Right atrium auricular region (tissue), 2 donors: ENCODE results near the gene WNK1. TPM values are rescaled to one million over a fixed set of nuclear protein-coding genes. Genes with fewer than 3 reads are reported as not detected.

ENCODE experiments used
- DNase-seq: peaks from one replicate; pipeline ENCODE4 v3.0.0-alpha.2; 2019; ENCODE audit warnings: low spot score
- H3K27ac ChIP-seq, 2 donors: fragments of 200-600 bp; sonication (generic); 1 replicate in 1 of 2; 2 replicates in 1 of 2; pipeline ENCODE4 v1.5.1; 2016 to 2019
- H3K27me3 ChIP-seq, 2 donors: fragments of 200-600 bp; sonication (generic); one replicate each; pipeline versions ENCODE4 v1.5.1 to v1.6.0; 2017 to 2019
- H3K36me3 ChIP-seq: fragments of 200-600 bp; sonication (generic); one replicate; pipeline ENCODE4 v1.5.1; 2016
- H3K4me1 ChIP-seq, 2 donors: fragments of 200-600 bp; sonication (generic); one replicate each; pipeline versions ENCODE4 v1.5.1 to v1.6.0; 2017 to 2019
- H3K4me3 ChIP-seq, 2 donors: fragments of 200-600 bp; sonication (generic); 1 replicate in 1 of 2; 2 replicates in 1 of 2; pipeline ENCODE4 v1.5.1; 2017 to 2019; ENCODE audit warnings: mild to moderate bottlenecking in 1 of 2, moderate library complexity in 1 of 2
- H3K9me3 ChIP-seq, 2 donors: fragments of 200-600 bp; sonication (generic); one replicate each; pipeline ENCODE4 v1.5.1; 2019
- total RNA-seq, 2 donors: library from RNA; depleted of rRNA; stranded (reverse); fragments of >200 nt; gene quantifications; one replicate each; pipeline ENCODE4 v1.1.0, GENCODE V29; 2016
- TF ChIP-seq, protein P1 (sequence below), 2 donors: fragments of 200-600 bp; sonication (generic); IDR thresholded peaks; one replicate each; pipeline ENCODE4 v1.5.1; 2019; ENCODE audit warnings: antibody characterized with exemption in 2 of 2

Gene WNK1
- total RNA-seq, 2 donors from 2014 or later, result 195 to 215 TPM

DNA sequence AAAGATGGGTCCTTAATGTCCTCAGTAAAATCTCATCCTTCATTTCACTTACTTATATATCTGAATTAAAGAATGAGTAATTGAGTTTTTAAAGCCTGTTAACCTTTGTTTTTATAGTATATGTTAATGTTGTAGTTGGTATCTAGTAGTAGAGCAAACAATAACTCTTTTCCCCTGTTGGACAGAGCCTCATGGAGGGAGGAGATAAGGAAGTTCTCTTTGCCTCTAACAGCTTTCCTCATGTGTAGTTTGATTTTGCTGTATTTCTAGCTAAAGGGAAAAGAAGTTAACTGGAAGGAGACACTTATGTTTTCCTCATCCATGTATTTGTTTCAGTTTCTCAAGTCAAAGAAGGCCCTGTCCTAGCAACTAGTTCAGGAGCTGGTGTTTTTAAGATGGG lies 141.8 kb downstream of the WNK1 start:
- DNase-seq, result no peak
- H3K4me1 ChIP-seq, result no peaks in the 10 kb centered on the region
- no peaks in the 10 kb centered on the region for H3K9me3 ChIP-seq
- H3K36me3 ChIP-seq, result peaks cover 90% of the 10 kb centered on the region
- no peak overlapping the region for H3K27ac ChIP-seq
- H3K4me3 ChIP-seq, result no peak overlapping the region
- TF ChIP-seq, protein P1, sequence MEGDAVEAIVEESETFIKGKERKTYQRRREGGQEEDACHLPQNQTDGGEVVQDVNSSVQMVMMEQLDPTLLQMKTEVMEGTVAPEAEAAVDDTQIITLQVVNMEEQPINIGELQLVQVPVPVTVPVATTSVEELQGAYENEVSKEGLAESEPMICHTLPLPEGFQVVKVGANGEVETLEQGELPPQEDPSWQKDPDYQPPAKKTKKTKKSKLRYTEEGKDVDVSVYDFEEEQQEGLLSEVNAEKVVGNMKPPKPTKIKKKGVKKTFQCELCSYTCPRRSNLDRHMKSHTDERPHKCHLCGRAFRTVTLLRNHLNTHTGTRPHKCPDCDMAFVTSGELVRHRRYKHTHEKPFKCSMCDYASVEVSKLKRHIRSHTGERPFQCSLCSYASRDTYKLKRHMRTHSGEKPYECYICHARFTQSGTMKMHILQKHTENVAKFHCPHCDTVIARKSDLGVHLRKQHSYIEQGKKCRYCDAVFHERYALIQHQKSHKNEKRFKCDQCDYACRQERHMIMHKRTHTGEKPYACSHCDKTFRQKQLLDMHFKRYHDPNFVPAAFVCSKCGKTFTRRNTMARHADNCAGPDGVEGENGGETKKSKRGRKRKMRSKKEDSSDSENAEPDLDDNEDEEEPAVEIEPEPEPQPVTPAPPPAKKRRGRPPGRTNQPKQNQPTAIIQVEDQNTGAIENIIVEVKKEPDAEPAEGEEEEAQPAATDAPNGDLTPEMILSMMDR (IDR thresholded peaks at IDR 0.05), result no peak
- no peaks in the 10 kb centered on the region for H3K27me3 ChIP-seq

DNA sequence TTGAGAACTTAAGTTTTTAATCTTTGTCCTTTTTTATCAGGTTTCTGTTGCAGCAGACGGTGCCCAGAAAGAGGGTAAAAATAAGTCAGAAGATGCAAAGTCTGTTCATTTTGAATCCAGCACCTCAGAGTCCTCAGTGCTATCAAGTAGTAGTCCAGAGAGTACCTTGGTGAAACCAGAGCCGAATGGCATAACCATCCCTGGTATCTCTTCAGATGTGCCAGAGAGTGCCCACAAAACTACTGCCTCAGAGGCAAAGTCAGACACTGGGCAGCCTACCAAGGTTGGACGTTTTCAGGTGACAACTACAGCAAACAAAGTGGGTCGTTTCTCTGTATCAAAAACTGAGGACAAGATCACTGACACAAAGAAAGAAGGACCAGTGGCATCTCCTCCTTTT lies 143.7 kb downstream of the WNK1 start:
- peak overlapping the region; percentile 1 to 45 for H3K27ac ChIP-seq
- H3K4me3 ChIP-seq, result no peak overlapping the region
- no peaks in the 10 kb centered on the region for H3K4me1 ChIP-seq
- DNase-seq, result no peak
- H3K9me3 ChIP-seq, result no peaks in the 10 kb centered on the region
- peaks cover 90% of the 10 kb centered on the region for H3K36me3 ChIP-seq
- H3K27me3 ChIP-seq, result no peaks in the 10 kb centered on the region
- TF ChIP-seq, protein P1 (IDR thresholded peaks at IDR 0.05), result no peak

DNA sequence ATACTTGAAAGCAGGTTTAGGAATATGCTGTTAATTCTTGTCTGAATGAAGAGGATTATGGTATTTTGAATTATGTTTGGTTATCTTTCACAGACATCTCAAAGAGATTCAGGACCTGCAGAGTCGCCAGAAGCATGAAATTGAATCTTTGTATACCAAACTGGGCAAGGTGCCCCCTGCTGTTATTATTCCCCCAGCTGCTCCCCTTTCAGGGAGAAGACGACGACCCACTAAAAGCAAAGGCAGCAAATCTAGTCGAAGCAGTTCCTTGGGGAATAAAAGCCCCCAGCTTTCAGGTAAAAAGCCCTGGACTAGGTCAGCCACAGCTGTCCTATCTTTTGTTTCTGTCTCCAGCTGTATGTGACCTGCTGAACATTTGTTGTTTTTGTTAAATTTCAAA lies 145.0 kb downstream of the WNK1 start:
- Histone ChIP-seq H3K9me3 (no peaks in the 10 kb centered on the region), H3K4me1 (no peaks in the 10 kb centered on the region), H3K27me3 (no peaks in the 10 kb centered on the region), H3K27ac (no peak overlapping the region), H3K36me3 (peaks cover 90% of the 10 kb centered on the region), H3K4me3 (no peak overlapping the region)
- TF ChIP-seq, protein P1 (IDR thresholded peaks at IDR 0.05), result no peak
- DNase-seq, result no peak

DNA sequence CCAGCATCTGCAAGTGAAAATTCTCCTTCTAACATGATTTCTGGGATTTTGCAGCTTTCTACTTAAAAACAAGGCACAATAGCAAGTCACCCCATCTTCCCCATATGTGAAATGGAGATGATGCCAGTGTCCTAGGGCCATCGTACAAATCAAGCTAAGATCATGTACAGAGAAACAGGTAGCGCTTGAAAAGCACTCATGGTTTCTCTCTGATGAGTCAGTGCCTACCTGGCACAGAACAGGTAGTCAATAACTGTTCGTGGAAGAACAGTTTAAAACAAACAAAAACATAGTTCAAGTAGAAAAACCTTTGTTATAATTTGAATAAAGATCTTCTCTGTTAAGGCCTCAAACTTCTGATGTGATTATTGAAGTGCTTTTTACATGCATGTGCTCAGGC lies 150.2 kb downstream of the WNK1 start:
- H3K9me3 ChIP-seq, result no peaks in the 10 kb centered on the region
- TF ChIP-seq, protein P1 (IDR thresholded peaks at IDR 0.05), result no peak
- no peaks in the 10 kb centered on the region for H3K27me3 ChIP-seq
- H3K4me3 ChIP-seq, result no peak overlapping the region
- H3K27ac ChIP-seq, result no peak overlapping the region
- DNase-seq, result no peak
- H3K36me3 ChIP-seq, result peaks cover 98% of the 10 kb centered on the region
- H3K4me1 ChIP-seq, result peaks cover 0 to 12% of the 10 kb centered on the region in 2 donors

DNA sequence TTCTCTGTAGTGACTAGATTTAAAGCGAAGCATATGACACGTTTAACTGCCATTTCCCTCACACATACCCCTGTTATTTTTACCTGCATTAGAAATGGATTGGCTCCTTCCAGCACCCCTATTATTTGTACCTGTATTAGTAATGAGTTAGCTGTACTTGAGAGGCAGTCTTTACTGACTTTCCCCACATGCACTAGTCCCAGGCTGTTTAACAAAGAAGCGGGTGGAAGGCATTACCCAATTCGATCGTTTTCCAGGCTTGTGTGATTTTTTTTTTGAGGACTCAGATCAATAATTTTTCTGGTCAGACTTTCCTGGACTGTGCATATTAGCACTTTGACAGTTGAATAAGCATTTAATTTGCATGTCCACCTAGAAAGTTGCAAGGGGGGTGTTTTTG lies 150.7 kb downstream of the WNK1 start:
- Histone ChIP-seq H3K4me3 (no peak overlapping the region), H3K27me3 (no peaks in the 10 kb centered on the region), H3K27ac (no peak overlapping the region), H3K9me3 (no peaks in the 10 kb centered on the region), H3K36me3 (peaks cover 98% of the 10 kb centered on the region), H3K4me1 (peaks cover 0 to 12% of the 10 kb centered on the region in 2 donors)
- DNase-seq, result no peak
- TF ChIP-seq, protein P1 (IDR thresholded peaks at IDR 0.05), result no peak

DNA sequence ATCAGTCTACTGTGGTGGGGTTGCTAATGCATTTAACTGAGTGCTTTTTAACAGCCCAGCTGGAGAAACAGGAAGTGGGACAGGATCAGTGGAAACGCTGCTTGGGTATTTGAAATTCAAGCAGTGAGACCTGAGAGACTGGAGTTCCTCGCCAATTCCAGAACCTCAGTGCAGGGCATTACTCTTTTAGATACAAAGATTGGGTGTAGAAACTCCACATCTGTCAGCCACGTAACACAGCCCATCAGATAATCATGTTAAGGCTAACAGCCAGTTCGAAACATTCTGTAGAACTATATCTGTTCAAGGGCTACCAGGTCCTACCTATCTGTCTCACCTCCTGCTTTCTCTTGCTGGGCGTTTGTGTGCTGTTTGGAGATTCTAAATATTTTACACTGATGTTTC lies 151.6 kb downstream of the WNK1 start:
- H3K36me3 ChIP-seq, result peaks cover 98% of the 10 kb centered on the region
- DNase-seq, result no peak
- no peaks in the 10 kb centered on the region for H3K27me3 ChIP-seq
- H3K4me3 ChIP-seq, result no peak overlapping the region
- H3K27ac ChIP-seq, result no peak overlapping the region
- peaks cover 0 to 12% of the 10 kb centered on the region in 2 donors for H3K4me1 ChIP-seq
- no peaks in the 10 kb centered on the region for H3K9me3 ChIP-seq
- TF ChIP-seq, protein P1 (IDR thresholded peaks at IDR 0.05), result no peak
